Osteocyte (in vitro differentiated cells): ENCODE measurements around the gene ACOX3. TPM values are rescaled to one million over a fixed set of nuclear protein-coding genes. Genes with fewer than 3 reads are reported as not detected.
"Not testable (repeated sequence)": the region's sequence is repeated elsewhere in the genome, so short reads cannot be mapped to it uniquely, and the experiment has no call there.

Experiments used
- DNase-seq: peaks from one replicate; pipeline ENCODE4 v3.0.0; 2021; ENCODE audit warnings: mixed read lengths; ENCODE audit not compliant: unreplicated experiment; ENCODE audit errors: extremely low spot score
- H3K27ac Mint-ChIP-seq: one replicate; pipeline ENCODE4 v1.8.0; 2021; ENCODE audit warnings: mild to moderate bottlenecking, mixed read lengths; ENCODE audit not compliant: unreplicated experiment
- H3K27me3 Mint-ChIP-seq: one replicate; pipeline ENCODE4 v1.8.0; 2021; ENCODE audit warnings: mixed read lengths; ENCODE audit not compliant: unreplicated experiment
- H3K36me3 Mint-ChIP-seq: one replicate; pipeline ENCODE4 v1.8.0; 2021; ENCODE audit warnings: mixed read lengths; ENCODE audit not compliant: unreplicated experiment
- H3K4me1 Mint-ChIP-seq: one replicate; pipeline ENCODE4 v1.8.0; 2021; ENCODE audit warnings: mixed read lengths; ENCODE audit not compliant: unreplicated experiment
- H3K4me3 Mint-ChIP-seq: one replicate; pipeline ENCODE4 v1.8.0; 2021; ENCODE audit warnings: mild to moderate bottlenecking, moderate library complexity, mixed read lengths; ENCODE audit not compliant: unreplicated experiment
- H3K9me3 Mint-ChIP-seq: one replicate; pipeline ENCODE4 v1.8.0; 2021; ENCODE audit warnings: mixed read lengths; ENCODE audit not compliant: unreplicated experiment
- total RNA-seq: library from RNA; stranded (reverse); gene quantifications from 2 replicates; pipeline ENCODE4 v1.2.1, GENCODE V29; 2021
- TF ChIP-seq, protein P1 (sequence below): fragments of 200-600 bp; sonication (generic); IDR thresholded peaks from 2 replicates; pipeline ENCODE4 v1.5.0; 2021; ENCODE audit warnings: antibody characterized with exemption, mild to moderate bottlenecking, moderate library complexity

The ACOX3 gene
- total RNA-seq, 1 donor from 2014 or later, result 25.2 TPM

DNA sequence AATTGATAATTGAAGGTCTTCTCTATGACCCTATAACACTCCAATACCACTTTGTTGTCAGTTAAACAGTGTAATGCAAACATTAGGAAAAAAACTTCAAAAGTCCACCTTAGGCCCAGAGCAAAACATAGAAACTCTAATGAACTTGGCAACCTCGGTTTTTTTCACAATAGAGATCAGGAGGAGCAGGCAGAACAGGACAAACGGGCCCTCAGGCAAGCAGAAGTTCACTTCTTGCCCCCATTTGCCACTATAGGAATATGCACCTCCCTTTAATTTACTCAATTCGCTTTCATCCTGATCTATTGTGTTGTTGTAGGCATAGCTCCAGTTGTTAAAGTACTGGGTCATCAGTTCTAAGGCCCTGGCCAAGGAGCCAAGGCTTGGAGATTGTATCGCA lies 18.2 kb downstream of the ACOX3 start:
- no peaks in the 10 kb centered on the region for H3K27me3 Mint-ChIP-seq
- no peak for DNase-seq
- no peaks in the 10 kb centered on the region for H3K9me3 Mint-ChIP-seq
- peaks cover 8% of the 10 kb centered on the region for H3K4me1 Mint-ChIP-seq
- no peak overlapping the region for H3K4me3 Mint-ChIP-seq
- TF ChIP-seq, protein P1, sequence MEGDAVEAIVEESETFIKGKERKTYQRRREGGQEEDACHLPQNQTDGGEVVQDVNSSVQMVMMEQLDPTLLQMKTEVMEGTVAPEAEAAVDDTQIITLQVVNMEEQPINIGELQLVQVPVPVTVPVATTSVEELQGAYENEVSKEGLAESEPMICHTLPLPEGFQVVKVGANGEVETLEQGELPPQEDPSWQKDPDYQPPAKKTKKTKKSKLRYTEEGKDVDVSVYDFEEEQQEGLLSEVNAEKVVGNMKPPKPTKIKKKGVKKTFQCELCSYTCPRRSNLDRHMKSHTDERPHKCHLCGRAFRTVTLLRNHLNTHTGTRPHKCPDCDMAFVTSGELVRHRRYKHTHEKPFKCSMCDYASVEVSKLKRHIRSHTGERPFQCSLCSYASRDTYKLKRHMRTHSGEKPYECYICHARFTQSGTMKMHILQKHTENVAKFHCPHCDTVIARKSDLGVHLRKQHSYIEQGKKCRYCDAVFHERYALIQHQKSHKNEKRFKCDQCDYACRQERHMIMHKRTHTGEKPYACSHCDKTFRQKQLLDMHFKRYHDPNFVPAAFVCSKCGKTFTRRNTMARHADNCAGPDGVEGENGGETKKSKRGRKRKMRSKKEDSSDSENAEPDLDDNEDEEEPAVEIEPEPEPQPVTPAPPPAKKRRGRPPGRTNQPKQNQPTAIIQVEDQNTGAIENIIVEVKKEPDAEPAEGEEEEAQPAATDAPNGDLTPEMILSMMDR, result no peak
- H3K36me3 Mint-ChIP-seq, result peaks cover 10% of the 10 kb centered on the region
- H3K27ac Mint-ChIP-seq, result no peak overlapping the region

DNA sequence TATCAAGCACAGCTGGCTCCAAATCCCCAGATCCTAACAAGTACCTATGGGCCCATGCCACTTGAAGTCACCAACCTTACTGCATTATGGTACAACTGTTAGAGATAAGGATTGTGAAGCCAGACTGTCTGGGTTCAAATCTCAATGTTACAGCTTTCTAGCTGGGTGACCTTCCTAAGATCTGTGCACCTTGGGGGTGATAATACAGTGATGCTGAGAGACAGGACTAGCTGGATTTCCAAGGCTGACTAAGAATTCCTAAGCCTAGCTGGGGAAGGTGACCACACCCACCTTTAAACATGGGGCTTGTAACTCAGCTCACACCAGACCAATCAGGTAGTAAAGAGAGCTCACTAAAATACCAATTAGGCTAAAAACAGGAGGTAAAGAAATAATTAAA lies 20.4 kb downstream of the ACOX3 start:
- not testable (repeated sequence) for H3K4me1 Mint-ChIP-seq, DNase-seq, H3K4me3 Mint-ChIP-seq, H3K9me3 Mint-ChIP-seq, H3K27me3 Mint-ChIP-seq, H3K27ac Mint-ChIP-seq
- H3K36me3 Mint-ChIP-seq, result peaks cover 16% of the 10 kb centered on the region

DNA sequence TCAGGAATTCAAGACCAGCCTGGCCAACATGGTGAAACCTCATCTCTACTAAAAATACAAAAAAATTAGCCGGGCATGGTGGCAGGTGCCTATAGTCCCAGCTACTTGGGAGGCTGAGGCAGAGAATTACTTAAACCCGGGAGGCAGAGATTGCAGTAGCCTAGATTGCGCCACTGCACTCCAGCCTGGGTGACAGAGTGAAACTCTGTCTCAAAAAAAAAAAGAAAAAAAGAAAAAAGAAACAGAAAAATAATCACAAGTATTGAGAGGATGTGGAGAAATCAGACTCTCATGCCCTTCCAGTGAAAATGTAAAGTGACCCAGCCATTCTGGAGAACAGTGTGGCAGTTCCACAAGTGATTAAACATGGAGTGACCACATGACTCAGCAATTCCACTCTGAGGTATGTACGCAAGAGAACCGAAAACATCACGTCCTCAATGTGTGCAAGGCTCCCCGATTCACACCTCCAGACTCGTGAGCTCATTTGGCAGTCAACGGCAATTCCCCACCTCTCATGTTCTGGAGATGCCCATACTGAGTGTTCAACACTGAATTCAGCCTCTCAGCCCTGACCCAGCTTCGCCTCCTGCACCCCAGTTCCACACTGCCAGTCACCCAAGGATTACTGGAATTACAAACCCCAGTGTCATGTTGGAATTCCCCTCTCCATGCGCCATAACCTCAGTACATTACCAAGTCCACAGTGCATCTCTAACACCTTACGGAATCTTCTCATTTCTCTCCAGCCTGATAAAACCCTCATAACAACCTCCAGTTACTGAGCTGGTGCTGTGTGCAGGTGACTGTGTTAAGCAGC lies 21.1 kb downstream of the ACOX3 start:
- TF ChIP-seq, protein P1, result no peak
- Mint-ChIP-seq H3K4me1 (no peaks in the 10 kb centered on the region), H3K9me3 (no peaks in the 10 kb centered on the region), H3K36me3 (peaks cover 22% of the 10 kb centered on the region), H3K27ac (no peak overlapping the region), H3K27me3 (no peaks in the 10 kb centered on the region), H3K4me3 (no peak overlapping the region)
- DNase-seq, result no peak

DNA sequence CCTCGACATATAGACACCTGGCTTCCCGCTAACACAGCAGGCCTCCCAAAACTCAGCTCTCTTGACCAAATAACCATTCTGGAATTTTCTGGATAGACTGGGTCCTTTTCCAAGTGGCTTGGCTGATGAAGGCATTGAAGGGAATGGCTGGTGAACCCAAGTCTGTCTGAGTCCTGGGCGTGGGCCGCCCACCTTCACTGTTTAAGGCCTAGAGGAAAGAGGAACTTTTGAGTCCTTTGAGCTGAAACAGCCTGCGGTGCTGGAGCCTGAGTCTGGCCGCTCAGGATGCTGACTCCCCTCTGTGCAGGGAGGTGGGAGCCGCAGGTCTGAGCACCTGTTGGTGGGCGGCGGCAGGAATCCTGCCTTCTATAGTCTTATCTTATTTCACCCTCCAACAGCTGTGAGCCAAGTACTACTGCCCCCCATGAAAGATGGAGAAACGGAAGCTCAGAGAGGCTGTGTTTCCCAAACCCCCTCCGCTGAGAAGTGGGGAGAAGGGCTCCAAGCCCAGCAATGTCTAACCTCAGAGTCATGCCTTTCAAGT lies 23.4 kb downstream of the ACOX3 start:
- Mint-ChIP-seq H3K36me3 (peaks cover 28% of the 10 kb centered on the region), H3K9me3 (no peaks in the 10 kb centered on the region)

DNA sequence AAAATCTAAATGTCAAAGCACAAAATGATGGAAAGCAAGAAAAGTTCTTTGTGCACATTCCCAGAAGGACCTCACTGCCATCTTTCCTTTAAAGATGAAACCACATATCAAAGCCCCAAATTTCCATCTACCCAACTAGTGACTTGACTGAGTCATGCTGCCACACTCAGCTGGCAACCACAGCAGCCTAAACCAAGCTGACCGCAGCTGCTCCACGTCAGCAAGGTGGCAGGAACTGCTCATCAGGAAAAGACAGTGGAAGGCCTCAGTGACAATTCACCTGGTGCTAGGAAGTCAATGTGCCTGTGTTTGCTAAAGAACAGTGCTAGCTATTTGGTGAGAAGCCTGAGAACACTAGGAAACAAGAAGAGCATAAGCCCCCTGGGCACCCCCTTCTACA lies 26.1 kb downstream of the ACOX3 start:
- Mint-ChIP-seq H3K4me3 (no peak overlapping the region), H3K36me3 (peaks cover 24% of the 10 kb centered on the region), H3K4me1 (peaks cover 6% of the 10 kb centered on the region), H3K9me3 (no peaks in the 10 kb centered on the region), H3K27me3 (no peaks in the 10 kb centered on the region), H3K27ac (no peak overlapping the region)
- TF ChIP-seq, protein P1, result no peak
- DNase-seq, result no peak

More for the DNA sequence above, 23.4 kb downstream of the ACOX3 start:
- TF ChIP-seq, protein P1, result no peak
- no peaks in the 10 kb centered on the region for H3K27me3 Mint-ChIP-seq
- no peak overlapping the region for H3K4me3 Mint-ChIP-seq
- no peak for DNase-seq
- H3K27ac Mint-ChIP-seq, result no peak overlapping the region
- H3K4me1 Mint-ChIP-seq, result no peaks in the 10 kb centered on the region
